ENCODE measurements around the gene SMOC2.

SMOC2 gene

GRCh38 chr6:168447282-168447681 is 6.3 kb downstream of the SMOC2 start:
- no peak for DNase-seq (ENCODE audit: low spot score)

GRCh38 chr6:168447700-168448099 is 6.7 kb downstream of the SMOC2 start:
- DNase-seq (ENCODE audit: low spot score): no peak

- no peak for DNase-seq (ENCODE audit: low spot score)
These were observed 7.4 kb downstream of the SMOC2 start for GRCh38 chr6:168448243-168448855.

- DNase-seq (ENCODE audit: low spot score): peak; percentile 39
These were observed 9.9 kb downstream of the SMOC2 start for GRCh38 chr6:168450917-168451316.

- DNase-seq (ENCODE audit: low spot score): peak; percentile 57
These were observed 11.0 kb downstream of the SMOC2 start for GRCh38 chr6:168451805-168452517.

- DNase-seq (ENCODE audit: low spot score): no peak
These were observed 11.8 kb downstream of the SMOC2 start for GRCh38 chr6:168452685-168453377.

DNA sequence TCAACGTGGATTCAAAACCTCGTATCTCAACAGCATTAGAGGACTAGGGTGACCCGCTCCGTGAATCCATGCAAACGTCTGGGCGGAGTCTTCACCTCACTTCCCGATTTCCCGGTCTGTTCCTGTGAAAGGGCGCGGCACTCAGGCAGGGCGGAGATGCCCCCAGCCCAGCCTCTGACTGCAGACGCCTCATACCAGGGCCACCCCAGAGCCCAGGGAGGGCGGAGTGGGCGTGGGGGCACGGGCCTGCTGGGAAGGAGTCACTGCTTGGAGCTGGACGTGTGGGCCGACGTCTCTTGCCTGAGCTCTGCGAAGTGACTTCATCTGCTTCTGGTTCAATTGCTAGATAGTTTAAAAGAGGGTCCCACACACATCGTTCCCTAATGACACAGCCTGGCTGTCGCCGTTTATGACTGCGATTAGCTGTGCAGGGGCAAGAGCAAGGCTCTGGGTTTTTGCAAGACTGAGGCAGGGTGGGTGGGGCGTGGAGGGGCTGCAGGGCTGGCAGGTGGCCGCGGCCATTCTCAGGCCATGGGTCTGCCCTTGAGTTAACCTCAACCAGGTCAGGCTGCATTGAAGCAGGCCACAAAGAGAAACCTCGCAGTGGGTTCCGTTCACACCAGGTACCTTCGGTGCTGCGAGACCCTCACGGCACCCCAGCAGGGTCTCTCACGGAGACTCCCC is 15.0 kb downstream of the SMOC2 start:
- DNase-seq (ENCODE audit: low spot score): no peak

- no peak for DNase-seq (ENCODE audit: low spot score)
These were observed 16.1 kb downstream of the SMOC2 start for GRCh38 chr6:168456907-168457652.

- DNase-seq (ENCODE audit: low spot score): peak; percentile 44
These were observed 16.6 kb downstream of the SMOC2 start for GRCh38 chr6:168457653-168457934.

GRCh38 chr6:168458101-168458500 is 17.1 kb downstream of the SMOC2 start:
- no peak for DNase-seq (ENCODE audit: low spot score)

GRCh38 chr6:168459572-168459971 is 18.6 kb downstream of the SMOC2 start:
- DNase-seq (ENCODE audit: low spot score): no peak

- DNase-seq (ENCODE audit: low spot score): no peak
These were observed 21.4 kb downstream of the SMOC2 start for GRCh38 chr6:168462289-168462853.

DNA sequence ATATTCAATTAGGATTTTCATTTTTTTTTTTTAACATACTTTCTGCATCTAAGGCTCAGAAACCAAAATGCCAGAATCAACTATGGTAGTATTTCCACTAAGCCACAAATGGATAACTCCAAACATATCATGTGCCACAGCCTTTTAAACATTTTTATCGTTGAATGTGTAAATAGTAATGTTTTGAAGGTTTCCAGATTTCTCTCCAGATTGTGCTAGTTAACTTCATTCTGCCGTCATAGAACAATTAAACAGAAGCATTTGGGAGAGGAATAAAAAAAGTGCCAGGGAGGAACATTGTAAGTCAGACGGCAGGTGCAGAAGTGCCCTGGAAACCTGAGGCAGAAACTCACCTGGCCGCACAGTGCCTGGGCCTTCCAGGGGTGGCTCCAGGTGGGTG is 23.6 kb downstream of the SMOC2 start:
- no peak for DNase-seq (ENCODE audit: low spot score)

- peak; percentile 39 for DNase-seq (ENCODE audit: low spot score)
These were observed 27.1 kb downstream of the SMOC2 start for GRCh38 chr6:168468045-168468444.

- DNase-seq (ENCODE audit: low spot score): no peak
These were observed 28.5 kb downstream of the SMOC2 start for GRCh38 chr6:168469521-168469920.

GRCh38 chr6:168469926-168470325 is 28.9 kb downstream of the SMOC2 start:
- no peak for DNase-seq (ENCODE audit: low spot score)

DNA sequence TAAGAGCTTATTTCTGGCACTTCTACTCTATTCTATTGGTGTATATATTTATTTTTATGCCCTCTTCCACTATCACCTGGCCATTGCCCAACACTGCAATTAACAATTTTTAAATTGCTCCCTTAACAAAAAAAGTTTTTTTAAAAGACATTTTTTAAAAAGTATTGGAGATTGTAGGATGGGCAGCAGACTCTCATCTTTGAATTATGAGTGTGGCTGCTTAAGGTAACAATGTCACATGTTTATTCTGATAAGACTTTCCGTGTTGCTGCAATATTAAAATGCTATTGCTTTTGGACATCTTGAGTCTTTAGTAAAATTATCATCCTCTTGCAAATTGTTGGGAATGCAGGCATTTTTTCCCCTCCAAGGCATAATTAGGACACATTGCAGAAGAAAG is 31.4 kb downstream of the SMOC2 start:
- DNase-seq (ENCODE audit: low spot score): no peak

GRCh38 chr6:168473197-168473596 is 32.2 kb downstream of the SMOC2 start:
- DNase-seq (ENCODE audit: low spot score): no peak

DNA sequence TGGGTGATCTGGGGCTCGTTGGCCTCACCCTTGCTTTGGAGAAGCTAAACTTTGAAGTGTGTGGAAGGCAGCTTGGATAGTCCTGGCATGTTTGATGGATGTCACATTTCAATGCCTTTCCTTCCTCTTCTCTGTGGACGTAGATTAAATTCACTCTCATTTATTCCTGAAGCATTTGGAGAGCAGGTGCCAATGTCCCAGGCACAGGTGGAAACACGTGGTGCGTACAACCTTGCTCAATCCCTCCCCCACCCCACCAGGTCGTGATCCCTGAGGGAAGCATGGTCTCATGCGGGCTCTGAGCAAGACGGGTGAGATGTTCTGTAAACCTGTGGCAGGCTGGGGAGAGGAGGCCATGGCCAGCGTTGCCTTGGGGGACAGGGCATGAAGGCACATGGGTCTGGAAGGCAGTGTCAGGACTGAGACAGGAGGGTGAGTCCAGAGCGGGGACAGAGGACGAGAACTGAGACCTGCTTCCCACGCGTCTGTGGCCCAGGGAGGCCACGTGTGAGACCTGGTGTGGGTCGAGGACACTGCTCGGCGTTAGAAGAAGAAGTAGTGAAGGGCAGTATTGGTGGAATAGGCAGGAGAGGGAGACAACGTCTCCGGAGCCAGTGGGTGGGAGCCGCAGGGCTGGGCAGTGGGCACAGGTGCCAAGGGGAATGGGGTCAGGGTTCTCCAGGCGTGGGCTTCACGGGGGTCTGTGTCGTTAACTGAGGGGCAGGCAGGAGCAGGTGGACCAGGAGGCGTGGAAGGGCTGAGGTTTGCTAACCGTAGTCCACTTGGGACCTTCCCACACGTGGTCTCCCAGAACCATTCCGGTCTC is 34.4 kb downstream of the SMOC2 start:
- no peak for DNase-seq (ENCODE audit: low spot score)

DNA sequence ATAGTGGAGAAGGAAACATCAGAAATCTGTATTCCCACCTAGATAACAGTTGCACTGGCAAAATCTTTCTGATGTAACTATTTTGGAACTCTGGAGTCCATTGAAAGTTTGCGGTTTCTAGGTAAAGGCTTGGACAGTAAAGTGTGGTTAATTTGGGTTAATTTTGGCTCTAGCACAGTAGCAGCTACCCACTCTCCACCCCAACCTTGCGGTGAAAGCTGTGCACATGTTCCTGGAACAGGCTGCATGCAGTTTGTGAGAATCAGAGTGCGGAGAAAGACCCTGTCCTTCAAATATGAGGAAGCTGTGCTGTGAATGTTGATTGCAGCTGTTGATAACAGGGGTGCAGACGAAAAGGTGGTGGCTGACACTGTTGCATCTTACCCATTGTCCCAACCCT is 38.4 kb downstream of the SMOC2 start:
- no peak for DNase-seq (ENCODE audit: low spot score)

- no peak for DNase-seq (ENCODE audit: low spot score)
These were observed 39.5 kb downstream of the SMOC2 start for GRCh38 chr6:168480481-168480880.
